ENCODE data around the gene ITM2C. TPM values are rescaled to one million over a fixed set of nuclear protein-coding genes. Genes with fewer than 3 reads are reported as not detected.

The ITM2C gene
- total and polyA plus RNA-seq, 2 of the 8 experiments (the other 6 are each of a cell fraction or from before 2014, with no cell fraction given): 362 to 742 TPM

- H4K8ac ChIP-seq (ENCODE audit: extremely low read depth, insufficient read depth, low read length): peak overlapping the region; percentile 81
- peaks cover under 1 to 14% (median 5%) of the 10 kb centered on the region in 4 experiments; a peak in 4 of 8 replicates for H3K36me3 ChIP-seq (ENCODE audit: control insufficient read depth in 2 of 4, insufficient read depth in 4 of 4, low read length in 3 of 4)
- no peak overlapping the region for H2AFZ ChIP-seq (ENCODE audit: low read length)
- H4K91ac ChIP-seq (replicated peaks; ENCODE audit: insufficient read length, low read length): peak overlapping the region; percentile 98
- peak overlapping the region; percentile 99 for H2BK12ac ChIP-seq (ENCODE audit: low read depth, low read length)
- peak overlapping the region; percentile 100 for H2BK5ac ChIP-seq (ENCODE audit: low read depth, low read length)
- peak overlapping the region; percentile 98 for H4K5ac ChIP-seq (ENCODE audit: insufficient read length, low read depth, low read length)
- H3K9ac ChIP-seq (replicated peaks in 1 of 4; ENCODE audit: extremely low read depth in 1 of 4, low read depth in 3 of 4, low read length in 3 of 4): peak overlapping the region in 3 of 4 experiments; percentile 32 to 53 (median 51); a peak in 5 of 7 replicates
- H3K27me3 ChIP-seq (replicated peaks in 1 of 4; ENCODE audit: control insufficient read depth in 3 of 4, extremely low read depth in 1 of 4, insufficient read depth in 3 of 4, low read length in 3 of 4): no peaks in the 10 kb centered on the region
- H2BK20ac ChIP-seq (ENCODE audit: low read length): peak overlapping the region; percentile 99
- CTCF ChIA-PET (ENCODE audit: partially characterized antibody): interaction anchor here (0.8 to 10.1 kb wide), 8 partner anchors 9 to 502 kb away, joined by 3 to 86 read pairs (median 6); no protein-coding TSS in a partner anchor
- H3K79me1 ChIP-seq (ENCODE audit: low read depth, low read length): peaks cover 33% of the 10 kb centered on the region
- no peaks in the 10 kb centered on the region for H3K9me3 ChIP-seq (ENCODE audit: insufficient read depth in 2 of 2, low read depth in 1 of 2, low read length in 1 of 2)
- H3K4me1 ChIP-seq (replicated peaks in 1 of 4; ENCODE audit: control insufficient read depth in 3 of 4, insufficient read depth in 4 of 4, low read length in 3 of 4): peaks cover 17 to 59% (median 50%) of the 10 kb centered on the region in 4 experiments
- DNase-seq (ENCODE audit: low read depth in 1 of 2, low spot score in 2 of 2) (peak in 1 of 2 experiments; percentile 53), FAIRE-seq (peak; percentile 45)
- no peak overlapping the region for H3K23ac ChIP-seq (ENCODE audit: insufficient read length)
- H3K4me3 ChIP-seq (ENCODE audit: extremely low read depth in 1 of 4, insufficient read depth in 2 of 4, low read depth in 3 of 4, low read length in 4 of 4): peak overlapping the region in 3 of 4 experiments; percentile 31 to 53 (median 32); a peak in 5 of 8 replicates
- H3K4ac ChIP-seq (replicated peaks; ENCODE audit: insufficient read length, low read depth, low read length): peak overlapping the region; percentile 97
- H3K27ac ChIP-seq (ENCODE audit: low read depth, low read length): peak overlapping the region; percentile 75
- H2AK5ac ChIP-seq (ENCODE audit: low read depth, low read length): peak overlapping the region; percentile 99
- peak overlapping the region; percentile 71 to 94 for H3K4me2 ChIP-seq (ENCODE audit: insufficient read depth in 1 of 2, low read depth in 2 of 2, low read length in 2 of 2)
- H3K18ac ChIP-seq (ENCODE audit: extremely low read depth, low read length): peak overlapping the region; percentile 97
- H2BK120ac ChIP-seq (replicated peaks; ENCODE audit: low read depth, low read length): peak overlapping the region; percentile 94
- H4K20me1 ChIP-seq (replicated peaks in 1 of 2; ENCODE audit: control insufficient read depth in 1 of 2, insufficient read depth in 2 of 2, low read length in 2 of 2): peaks cover 2 to 21% of the 10 kb centered on the region in 2 experiments
- peak overlapping the region; percentile 52 for H3K14ac ChIP-seq (ENCODE audit: insufficient read length)
- 51% methylated on average over 19 of the region's 19 CpGs; no CpG with 5 or more reads in 1 of the 2 experiments for WGBS, 2 experiments (ENCODE audit: extremely low coverage in 1 of 2, insufficient coverage in 1 of 2, insufficient read length in 1 of 2, insufficient replicate concordance in 2 of 2, low coverage in 1 of 2, low lambda C conversion rate in 2 of 2, missing lambda C conversion rate in 1 of 2)
- peaks cover 16 to 95% of the 10 kb centered on the region in 2 experiments for H3K79me2 ChIP-seq (ENCODE audit: control insufficient read depth in 1 of 2, insufficient read depth in 2 of 2, low read length in 2 of 2)
- H3K56ac ChIP-seq (replicated peaks; ENCODE audit: insufficient read length, low read depth, low read length): peak overlapping the region; percentile 88
- 0 out of 2 replicates have a peak overlapping the region, but pooled peaks have one; percentile 90 for H2BK15ac ChIP-seq (ENCODE audit: low read length)
- POLR2A ChIA-PET (ENCODE audit: partially characterized antibody): interaction anchor here (0.6 to 6.6 kb wide), 20 partner anchors 8 to 759 kb away, joined by 3 to 50 read pairs (median 6); partner anchors contain the start of gene NCL
- peaks cover 19% of the 10 kb centered on the region for H3K23me2 ChIP-seq (ENCODE audit: low read depth, low read length)
- TF ChIP-seq ASH2L (IDR thresholded peaks at IDR 0.05; ENCODE audit: low read length): peak; percentile 54
- TF ChIP-seq NRF1 (IDR thresholded peaks at IDR 0.05; ENCODE audit: low read depth, low read length): no peak
- no peak for TF ChIP-seq EGR1 (IDR thresholded peaks at IDR 0.05; ENCODE audit: borderline replicate concordance, low read depth, low read length)
- TF ChIP-seq, protein P1, sequence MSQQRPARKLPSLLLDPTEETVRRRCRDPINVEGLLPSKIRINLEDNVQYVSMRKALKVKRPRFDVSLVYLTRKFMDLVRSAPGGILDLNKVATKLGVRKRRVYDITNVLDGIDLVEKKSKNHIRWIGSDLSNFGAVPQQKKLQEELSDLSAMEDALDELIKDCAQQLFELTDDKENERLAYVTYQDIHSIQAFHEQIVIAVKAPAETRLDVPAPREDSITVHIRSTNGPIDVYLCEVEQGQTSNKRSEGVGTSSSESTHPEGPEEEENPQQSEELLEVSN (IDR thresholded peaks at IDR 0.05): no peak
- TF ChIP-seq TBP (IDR thresholded peaks at IDR 0.05; ENCODE audit: low read depth, low read length): no peak
- TF ChIP-seq JUN (IDR thresholded peaks at IDR 0.05; ENCODE audit: low read depth, low read length): no peak
- TF ChIP-seq, protein P2, sequence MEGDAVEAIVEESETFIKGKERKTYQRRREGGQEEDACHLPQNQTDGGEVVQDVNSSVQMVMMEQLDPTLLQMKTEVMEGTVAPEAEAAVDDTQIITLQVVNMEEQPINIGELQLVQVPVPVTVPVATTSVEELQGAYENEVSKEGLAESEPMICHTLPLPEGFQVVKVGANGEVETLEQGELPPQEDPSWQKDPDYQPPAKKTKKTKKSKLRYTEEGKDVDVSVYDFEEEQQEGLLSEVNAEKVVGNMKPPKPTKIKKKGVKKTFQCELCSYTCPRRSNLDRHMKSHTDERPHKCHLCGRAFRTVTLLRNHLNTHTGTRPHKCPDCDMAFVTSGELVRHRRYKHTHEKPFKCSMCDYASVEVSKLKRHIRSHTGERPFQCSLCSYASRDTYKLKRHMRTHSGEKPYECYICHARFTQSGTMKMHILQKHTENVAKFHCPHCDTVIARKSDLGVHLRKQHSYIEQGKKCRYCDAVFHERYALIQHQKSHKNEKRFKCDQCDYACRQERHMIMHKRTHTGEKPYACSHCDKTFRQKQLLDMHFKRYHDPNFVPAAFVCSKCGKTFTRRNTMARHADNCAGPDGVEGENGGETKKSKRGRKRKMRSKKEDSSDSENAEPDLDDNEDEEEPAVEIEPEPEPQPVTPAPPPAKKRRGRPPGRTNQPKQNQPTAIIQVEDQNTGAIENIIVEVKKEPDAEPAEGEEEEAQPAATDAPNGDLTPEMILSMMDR (IDR thresholded peaks at IDR 0.05; ENCODE audit: control extremely low read depth in 1 of 3, insufficient read depth in 1 of 3, low read depth in 1 of 3, low read length in 3 of 3): no peak
These were observed 4.5 kb downstream of the ITM2C start for GRCh38 chr2:230868947-230869913.
